Stomach smooth muscle (tissue), 2 donors: Measurements from ENCODE around the gene CSF3.
A peak's percentile ranks its signal among the peaks of the same experiment; 100 is the strongest.

Source experiments
- H3K27ac ChIP-seq: one replicate; pipeline ENCODE4 v1.7.0; 2013; ENCODE audit warnings: mild to moderate bottlenecking, low read length, inconsistent platforms
- H3K27me3 ChIP-seq, 2 donors: one replicate each; pipeline ENCODE4 v1.7.0; 2013; ENCODE audit warnings: low read length in 2 of 2; ENCODE audit not compliant: insufficient read depth in 2 of 2, control insufficient read depth in 1 of 2
- H3K36me3 ChIP-seq, 2 donors: one replicate each; pipeline ENCODE4 v1.7.0; 2013; ENCODE audit warnings: low read length in 2 of 2; ENCODE audit not compliant: control insufficient read depth in 2 of 2, insufficient read depth in 2 of 2
- H3K4me1 ChIP-seq: one replicate; pipeline ENCODE4 v1.7.0; 2013; ENCODE audit warnings: low read length; ENCODE audit not compliant: control insufficient read depth, insufficient read depth
- H3K4me3 ChIP-seq, 2 donors: one replicate each; pipeline ENCODE4 v1.7.0; 2013; ENCODE audit warnings: low read length in 2 of 2
- H3K9ac ChIP-seq, 2 donors: one replicate each; pipeline ENCODE4 v1.7.0; 2013; ENCODE audit warnings: low read length in 2 of 2, mild to moderate bottlenecking in 1 of 2
- H3K9me3 ChIP-seq, 2 donors: one replicate each; pipeline ENCODE4 v1.7.0; 2013; ENCODE audit warnings: low read length in 2 of 2; ENCODE audit not compliant: control insufficient read depth in 2 of 2
- donor health status: healthy.
- donor health status: Pancreatic carcinoma.

The CSF3 gene

DNA sequence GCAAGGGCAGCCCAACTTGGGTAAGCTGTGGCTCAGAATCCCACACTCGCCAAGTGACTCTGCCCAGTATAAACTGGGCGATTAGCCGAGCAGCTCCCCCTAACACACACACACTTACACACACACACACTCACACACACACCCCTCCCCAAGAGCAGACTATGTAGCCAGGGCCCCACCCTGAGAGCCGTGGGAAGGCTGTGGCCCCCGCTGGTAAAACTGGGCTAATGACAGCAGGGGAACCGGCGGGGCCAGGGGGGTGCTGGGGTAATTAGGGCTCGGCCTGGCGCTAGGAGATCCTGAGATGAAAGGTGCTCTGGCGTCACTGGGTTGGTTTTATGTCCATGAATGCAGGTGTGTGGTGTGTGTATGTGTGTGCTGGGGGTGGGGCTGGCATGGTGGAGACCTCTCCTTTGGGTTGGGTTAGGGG lies 46.4 kb downstream of the CSF3 start:
- H3K9ac ChIP-seq = peak overlapping the region in 1 of 2 donors; percentile 61

DNA sequence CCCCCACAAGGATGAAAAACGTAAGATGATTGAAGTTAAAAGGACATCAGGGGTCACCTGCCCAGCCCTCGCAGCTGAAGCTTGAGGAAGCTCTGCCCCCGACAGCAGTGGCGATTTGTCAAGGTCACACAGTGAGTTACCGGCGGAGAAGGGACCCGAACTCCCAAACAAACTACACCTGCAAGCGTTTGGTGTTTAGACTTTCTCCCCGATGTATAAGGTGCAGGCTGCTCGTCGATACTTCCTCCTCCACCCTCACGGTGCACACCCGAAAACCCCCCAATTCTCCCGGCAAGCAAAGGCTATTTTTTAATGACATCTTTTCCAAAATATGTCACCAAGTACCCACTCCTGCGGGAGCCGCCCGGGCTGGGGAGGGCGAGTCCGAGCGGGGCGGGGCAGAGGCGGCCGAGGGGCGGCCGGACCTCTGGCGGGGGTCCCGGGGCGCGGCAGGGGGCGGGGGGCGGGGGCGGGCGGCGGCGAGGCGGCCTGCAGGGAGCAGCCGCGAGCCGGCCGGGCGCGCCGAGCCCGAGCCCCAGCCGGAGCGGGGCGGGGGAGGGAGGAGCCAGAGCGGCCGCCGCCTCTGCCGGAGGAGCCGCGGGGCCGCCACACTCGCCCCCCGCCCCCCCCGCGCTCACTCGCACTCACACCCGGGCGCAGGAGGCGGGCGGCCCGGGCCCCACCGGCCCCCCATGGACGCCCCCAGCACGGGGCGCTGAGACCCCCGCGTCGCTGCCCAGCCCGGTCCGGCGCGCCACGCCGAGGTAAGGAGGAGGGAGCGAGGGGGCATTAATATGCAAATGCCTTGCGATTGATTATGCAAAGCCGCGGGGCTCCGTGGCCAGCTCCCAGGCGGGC lies 47.3 kb downstream of the CSF3 start, which contains the start of gene THRA:
TSS of gene THRA (plus strand) at position 637 of the 858 bp plus-strand sequence. CDS start 11,524 bp downstream, outside the sequence.
- peak within 1 kb of the TSS; percentile 73 to 87 for H3K9ac ChIP-seq
- H3K4me3 ChIP-seq = peak within 1 kb of the TSS; percentile 95
- no peaks in the 10 kb centered on the region for H3K27me3 ChIP-seq
- H3K36me3 ChIP-seq = no peaks in the 10 kb centered on the region
- no peaks in the 10 kb centered on the region for H3K9me3 ChIP-seq
- H3K27ac ChIP-seq = peak within 1 kb of the TSS; percentile 86
- H3K4me1 ChIP-seq = peaks cover 55% of the 10 kb centered on the region

More for the DNA sequence above, 46.4 kb downstream of the CSF3 start:
- no peaks in the 10 kb centered on the region for H3K27me3 ChIP-seq
- H3K4me3 ChIP-seq = peak overlapping the region in 1 of 2 donors; percentile 68
- H3K27ac ChIP-seq = peak overlapping the region; percentile 53
- H3K36me3 ChIP-seq = no peaks in the 10 kb centered on the region
- H3K9me3 ChIP-seq = no peaks in the 10 kb centered on the region
- peaks cover 46% of the 10 kb centered on the region for H3K4me1 ChIP-seq

DNA sequence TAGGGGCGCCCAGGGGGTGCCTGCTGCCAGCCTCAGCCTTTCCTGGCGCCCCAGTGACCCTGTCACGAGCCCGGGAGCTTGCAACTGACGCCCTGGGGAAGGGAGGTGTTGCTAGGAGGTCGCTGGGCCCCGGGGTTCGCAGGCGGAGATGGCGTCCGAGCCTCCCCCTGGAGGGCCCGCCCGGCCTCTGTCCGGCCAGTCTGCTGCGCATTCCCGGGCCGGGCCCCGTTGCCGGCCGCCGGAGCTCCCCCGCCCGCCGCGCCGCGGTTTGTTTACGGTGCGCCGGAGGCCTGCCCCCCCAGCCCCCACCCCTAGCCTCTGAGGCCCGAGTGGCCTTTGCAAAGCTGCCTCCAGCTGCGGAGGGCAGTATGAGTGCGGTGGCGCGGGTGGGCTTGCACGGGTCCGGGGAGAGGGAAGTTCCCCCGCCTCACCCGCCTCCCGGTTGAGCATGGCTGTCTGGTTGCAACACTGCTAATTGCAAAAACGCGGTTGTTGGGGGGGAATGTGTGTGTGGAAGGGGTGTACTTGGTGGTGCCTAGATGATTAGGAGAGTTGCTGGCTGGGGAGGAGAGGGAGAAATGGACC lies 48.0 kb downstream of the CSF3 start:
- Histone ChIP-seq H3K27ac (peak overlapping the region; percentile 86), H3K27me3 (no peaks in the 10 kb centered on the region), H3K9ac (peak overlapping the region; percentile 73 to 87), H3K36me3 (no peaks in the 10 kb centered on the region), H3K4me1 (peaks cover 58% of the 10 kb centered on the region), H3K4me3 (peak overlapping the region; percentile 95), H3K9me3 (no peaks in the 10 kb centered on the region)

DNA sequence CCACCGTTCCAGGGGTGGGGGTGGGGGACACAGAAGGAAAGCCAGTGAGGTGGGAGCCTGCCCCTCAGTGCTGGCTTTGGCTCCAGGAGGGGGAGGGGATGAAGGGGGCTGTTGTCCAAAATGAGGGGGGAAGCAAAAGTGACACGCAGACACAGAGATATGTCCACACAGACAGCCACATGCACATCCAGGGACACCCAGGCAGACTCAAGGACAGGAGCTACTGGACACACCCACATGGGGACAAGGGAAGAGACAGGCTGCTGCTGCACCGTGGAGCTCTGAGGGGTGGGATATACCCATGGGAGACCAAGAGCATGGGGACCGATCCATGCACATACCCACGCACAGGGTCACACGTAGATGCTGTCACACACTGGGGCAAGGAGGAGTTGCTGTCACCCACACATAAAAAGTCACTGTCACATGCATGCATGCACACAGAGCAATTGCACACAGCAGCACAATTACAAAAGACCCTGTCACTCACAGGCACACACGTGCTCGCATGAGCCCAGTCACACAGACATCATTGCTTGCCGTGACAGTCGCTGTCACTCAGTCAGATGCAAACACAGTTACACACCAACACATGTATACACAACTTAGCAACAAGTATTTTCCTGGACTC lies 48.8 kb downstream of the CSF3 start:
- Histone ChIP-seq H3K9me3 (no peaks in the 10 kb centered on the region), H3K4me1 (peaks cover 61% of the 10 kb centered on the region), H3K4me3 (peak overlapping the region; percentile 95), H3K27ac (peak overlapping the region; percentile 86), H3K27me3 (no peaks in the 10 kb centered on the region), H3K36me3 (no peaks in the 10 kb centered on the region), H3K9ac (peak overlapping the region; percentile 64 to 73)

DNA sequence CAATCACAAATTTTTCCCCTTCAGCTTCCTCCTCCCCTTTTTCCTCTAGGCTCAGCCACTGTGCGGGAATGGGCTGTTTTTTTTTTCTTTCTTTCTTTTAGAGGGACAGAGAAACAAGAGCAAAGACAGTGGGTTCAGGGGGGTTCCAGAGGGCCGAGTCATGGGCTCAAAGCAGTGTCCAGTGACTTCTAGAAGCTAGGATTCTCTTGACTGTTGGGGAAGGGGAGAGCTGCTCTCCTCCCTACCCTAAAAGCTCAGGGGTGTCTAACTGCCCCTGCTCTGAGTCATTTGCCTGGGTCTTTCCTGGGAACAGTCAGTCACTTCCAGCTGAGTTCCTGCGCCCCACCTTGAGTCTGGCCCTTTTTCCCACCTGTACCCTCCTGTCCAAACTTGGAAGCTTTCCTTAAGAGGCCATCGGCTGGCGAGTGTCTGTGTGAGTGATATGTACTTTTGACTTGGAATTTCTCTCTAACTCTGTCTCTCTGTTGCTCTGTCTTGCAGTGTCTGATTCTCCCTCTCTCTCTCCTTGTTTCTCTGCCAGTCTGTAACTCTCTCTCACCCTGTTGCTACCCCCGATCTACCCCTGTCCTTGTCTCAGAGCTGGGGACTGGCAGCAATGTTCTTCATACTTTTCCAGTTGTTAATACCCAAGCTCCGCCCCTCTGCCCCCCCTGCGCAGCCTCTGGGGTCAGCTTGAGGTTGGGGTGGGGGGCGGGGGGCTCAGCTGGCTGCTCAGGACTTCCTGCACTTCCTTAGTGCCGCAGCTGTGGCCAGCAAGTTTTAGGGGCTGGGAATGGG lies 49.9 kb downstream of the CSF3 start:
- Histone ChIP-seq H3K27ac (peak overlapping the region; percentile 86), H3K9me3 (no peaks in the 10 kb centered on the region), H3K4me1 (peaks cover 72% of the 10 kb centered on the region), H3K9ac (peak overlapping the region; percentile 46 to 64), H3K4me3 (peak overlapping the region; percentile 95), H3K27me3 (no peaks in the 10 kb centered on the region), H3K36me3 (no peaks in the 10 kb centered on the region)

DNA sequence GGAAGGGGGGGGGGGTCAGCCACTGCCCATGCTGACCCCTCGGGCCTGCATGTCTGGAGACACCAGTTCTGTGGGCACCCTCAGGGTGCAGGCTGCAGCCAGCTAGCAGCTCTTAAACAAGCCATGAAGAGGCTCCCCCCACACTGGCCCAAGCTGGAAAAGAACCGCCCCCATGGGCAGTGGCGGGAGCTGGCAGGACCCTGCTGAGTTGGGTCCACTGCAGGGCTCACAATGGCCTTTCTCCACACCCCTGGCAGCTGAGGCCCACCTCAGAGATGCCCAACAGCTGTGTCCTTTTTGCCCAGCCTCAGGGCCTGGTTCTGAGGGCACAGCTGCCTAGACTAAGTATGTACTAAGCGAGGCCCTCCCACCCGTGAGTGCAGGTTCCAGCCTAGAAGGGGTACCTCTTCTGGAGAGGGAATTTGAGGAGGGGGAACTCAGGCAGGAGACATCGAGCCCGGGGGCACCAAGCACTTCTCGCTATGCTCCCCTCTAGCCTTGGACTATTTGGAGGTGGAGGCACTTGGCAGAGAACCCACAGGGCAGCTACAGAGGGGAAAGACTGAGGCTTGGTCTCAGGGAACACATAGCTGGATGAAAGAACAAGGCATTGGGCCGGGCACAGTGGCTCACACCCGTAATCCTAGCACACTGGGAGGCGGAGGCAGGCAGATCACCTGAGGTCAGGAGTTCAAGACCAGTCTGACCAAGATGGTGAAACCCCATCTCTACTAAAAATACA lies 50.7 kb downstream of the CSF3 start:
- H3K4me1 ChIP-seq = peaks cover 80% of the 10 kb centered on the region
- H3K9ac ChIP-seq = no peak overlapping the region
- peak overlapping the region in 1 of 2 donors; percentile 49 for H3K4me3 ChIP-seq
- peak overlapping the region; percentile 86 for H3K27ac ChIP-seq
- no peaks in the 10 kb centered on the region for H3K9me3 ChIP-seq
- no peaks in the 10 kb centered on the region for H3K27me3 ChIP-seq
- H3K36me3 ChIP-seq = no peaks in the 10 kb centered on the region
